SHP77 (cell line): ENCODE measurements around the gene FANCC.
"Not testable (repeated sequence)": the region's sequence is repeated elsewhere in the genome, so short reads cannot be mapped to it uniquely, and the experiment has no call there.

Source experiments
- DNase-seq, 2 experiments: peaks; one replicate each; lab custom pipeline; 2025; lab: John Stamatoyannopoulos, UW

The FANCC gene

GRCh38 chr9:95229230-95229915, 88.1 kb downstream of the FANCC start:
- no peak for DNase-seq

DNA sequence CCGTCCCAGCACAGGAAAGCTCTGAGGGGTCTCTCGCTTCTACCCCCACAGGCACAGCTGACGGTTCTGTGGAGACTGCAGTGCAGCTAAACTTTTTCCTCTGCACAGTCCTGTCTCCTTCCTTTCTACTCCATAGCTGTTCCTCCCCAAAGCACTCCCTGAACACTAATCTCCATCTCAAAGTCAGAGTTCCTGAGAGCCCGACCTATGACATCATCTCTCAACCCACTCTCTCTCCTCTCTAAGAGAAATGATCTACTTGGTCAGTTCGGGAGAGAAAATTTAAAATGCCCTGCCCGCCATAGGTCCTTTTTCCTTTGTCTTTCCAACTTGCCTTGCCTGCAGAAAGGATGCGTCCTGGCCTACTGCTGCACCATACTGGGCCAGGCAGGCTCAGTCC, 90.6 kb downstream of the FANCC start:
- DNase-seq: no peak

DNA sequence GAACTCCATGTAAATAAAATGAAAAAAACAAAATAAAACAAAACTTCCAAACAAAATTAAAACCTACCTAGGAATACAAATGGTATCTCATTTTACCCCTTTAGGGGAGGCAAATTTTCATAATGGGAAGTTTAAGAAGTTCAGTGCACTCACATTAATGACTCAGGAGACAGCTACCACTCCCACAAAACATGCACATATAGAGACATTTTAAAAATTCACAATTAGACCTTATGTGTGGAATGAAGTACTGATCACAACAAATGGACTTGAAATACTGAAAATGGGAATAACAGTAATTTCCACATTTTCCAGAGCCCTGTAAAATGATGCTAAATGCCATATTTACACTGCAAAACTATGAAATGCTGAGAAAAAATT, 91.8 kb downstream of the FANCC start:
- DNase-seq: no peak

DNA sequence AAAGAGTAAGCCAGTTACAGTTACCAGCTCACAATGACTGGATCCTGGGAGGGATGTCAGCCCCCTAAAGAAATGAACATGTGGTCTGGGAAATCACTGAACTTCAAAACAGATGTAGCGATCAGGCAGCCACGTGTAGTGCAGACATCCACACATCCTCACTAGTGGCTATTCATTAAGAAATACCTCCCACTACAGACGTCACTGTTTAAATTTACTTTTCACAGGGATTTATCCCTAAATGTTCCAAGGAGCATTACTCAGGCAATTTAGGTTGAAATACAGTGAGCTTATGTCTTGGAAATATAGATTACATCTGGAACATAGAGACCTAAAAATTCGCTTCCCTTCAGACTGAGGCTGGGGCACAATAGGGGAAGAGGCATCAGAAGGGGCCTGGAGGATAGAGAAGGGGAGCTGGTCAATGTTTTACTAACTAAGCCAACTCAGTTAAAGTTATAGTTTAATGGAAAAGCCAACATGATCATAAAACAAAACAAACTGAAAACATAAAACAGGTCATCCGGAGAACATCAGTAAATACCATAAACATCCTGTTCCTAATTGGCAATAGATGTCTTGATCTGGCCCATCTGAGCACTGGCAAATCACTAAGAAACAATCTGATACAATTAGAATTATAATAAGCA, 92.3 kb downstream of the FANCC start:
- no peak for DNase-seq

GRCh38 chr9:95224376-95225019, 93.0 kb downstream of the FANCC start:
- DNase-seq: no peak

DNA sequence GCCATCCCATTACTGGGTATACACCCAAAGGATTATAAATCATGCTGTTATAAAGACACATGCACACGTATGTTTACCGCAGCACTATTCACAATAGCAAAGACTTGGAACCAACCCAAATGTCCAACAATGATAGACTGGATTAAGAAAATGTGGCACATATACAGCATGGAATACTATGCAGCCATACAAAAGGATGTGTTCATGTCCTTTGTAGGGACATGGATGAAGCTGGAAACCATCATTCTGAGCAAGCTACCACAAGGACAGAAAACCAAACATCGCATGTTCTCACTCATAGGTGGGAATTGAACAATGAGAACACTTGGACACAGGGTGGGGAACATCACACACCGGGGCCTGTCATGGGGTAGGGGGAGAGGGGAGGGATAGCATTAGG, 97.2 kb downstream of the FANCC start:
- DNase-seq: not testable (repeated sequence)

- no peak for DNase-seq
These were observed 98.7 kb downstream of the FANCC start for GRCh38 chr9:95218773-95219172.

GRCh38 chr9:95217936-95218335, 99.6 kb downstream of the FANCC start:
- DNase-seq: no peak

DNA sequence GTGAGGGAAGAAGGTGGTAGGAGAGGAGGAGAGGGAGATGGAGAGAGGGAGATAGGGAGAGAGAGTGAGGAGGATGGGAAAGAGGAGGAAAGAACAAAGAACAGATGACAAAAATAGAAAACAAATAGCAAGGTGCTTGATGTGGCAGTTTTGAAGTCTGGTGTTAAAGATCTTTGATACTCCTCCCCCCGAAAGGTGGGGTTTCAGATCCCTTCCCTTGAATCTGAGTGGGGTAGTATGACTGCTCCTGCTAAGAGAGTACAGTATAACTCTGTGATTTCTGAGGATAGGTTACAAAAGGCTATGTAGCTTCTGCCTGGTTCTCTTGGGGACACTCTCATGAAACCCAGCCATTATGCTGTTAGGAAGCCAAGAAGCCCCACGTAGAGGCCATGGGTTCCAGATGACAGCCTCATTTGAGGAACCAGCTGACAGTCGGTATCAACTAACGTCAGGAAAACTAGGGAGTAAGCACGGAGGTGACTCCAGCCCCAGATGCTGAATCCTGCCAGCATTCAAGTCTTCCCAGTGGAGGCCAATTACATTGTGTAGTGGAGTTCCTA, 102.1 kb downstream of the FANCC start:
- DNase-seq: no peak

DNA sequence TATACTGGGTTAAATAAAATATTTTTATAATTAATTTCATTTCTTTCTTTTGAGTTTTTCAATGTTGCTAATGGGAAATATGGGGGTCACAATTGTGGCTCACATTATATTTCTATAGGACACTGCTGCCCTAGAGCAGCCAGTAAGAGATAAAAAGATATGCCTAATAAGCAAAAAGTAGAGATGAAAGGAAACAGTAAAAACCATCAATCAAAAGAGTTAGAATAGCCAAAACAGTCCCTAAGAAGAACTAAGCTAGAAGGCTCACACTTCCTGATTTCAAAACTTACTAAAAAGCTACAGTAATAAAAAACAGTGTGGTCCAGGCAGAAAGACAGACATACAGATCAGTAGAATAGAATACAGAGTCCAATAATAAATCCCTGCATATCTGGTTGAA, 104.4 kb downstream of the FANCC start:
- no peak for DNase-seq

DNA sequence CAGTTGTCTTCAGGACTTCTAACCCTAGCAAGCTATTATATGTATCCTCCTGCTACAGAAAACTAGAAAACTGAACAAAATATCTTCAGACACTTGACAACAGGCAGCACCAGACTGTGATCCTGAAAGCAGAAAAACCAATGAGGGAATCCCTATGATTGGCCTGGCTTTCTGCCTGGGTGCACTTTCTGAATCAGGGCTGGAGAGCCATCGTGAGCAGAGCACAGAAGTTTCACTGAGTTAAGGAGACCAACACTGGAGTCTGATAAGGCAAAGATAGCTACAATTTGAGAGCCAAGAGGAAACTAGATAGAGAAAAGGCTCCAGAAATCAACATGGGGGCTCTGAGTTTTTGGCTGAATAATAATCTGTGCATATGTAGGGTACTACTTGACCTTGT, 106.5 kb downstream of the FANCC start:
- no peak for DNase-seq

- no peak for DNase-seq
These were observed 110.1 kb downstream of the FANCC start for GRCh38 chr9:95207403-95207802.

DNA sequence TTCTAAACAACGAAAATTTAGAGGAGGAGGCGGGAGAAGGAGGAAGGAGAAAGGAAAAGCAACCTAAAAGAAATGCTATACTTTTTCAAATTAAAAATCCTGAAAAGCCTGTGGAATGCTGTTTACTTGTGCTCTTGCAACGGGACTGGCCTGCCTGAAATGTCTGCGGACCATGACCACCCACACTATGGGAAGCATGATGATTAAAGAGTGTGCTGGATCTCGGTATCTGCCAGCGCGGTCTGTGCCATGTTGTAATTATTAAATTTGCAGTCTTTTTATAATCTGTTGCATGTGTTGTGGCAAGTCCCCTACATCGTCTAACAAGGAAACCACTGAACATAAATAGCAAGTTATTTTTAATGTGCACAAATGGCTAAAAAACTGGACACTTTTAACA, 111.4 kb downstream of the FANCC start:
- no peak for DNase-seq

GRCh38 chr9:95204710-95205109, 112.8 kb downstream of the FANCC start:
- no peak for DNase-seq

DNA sequence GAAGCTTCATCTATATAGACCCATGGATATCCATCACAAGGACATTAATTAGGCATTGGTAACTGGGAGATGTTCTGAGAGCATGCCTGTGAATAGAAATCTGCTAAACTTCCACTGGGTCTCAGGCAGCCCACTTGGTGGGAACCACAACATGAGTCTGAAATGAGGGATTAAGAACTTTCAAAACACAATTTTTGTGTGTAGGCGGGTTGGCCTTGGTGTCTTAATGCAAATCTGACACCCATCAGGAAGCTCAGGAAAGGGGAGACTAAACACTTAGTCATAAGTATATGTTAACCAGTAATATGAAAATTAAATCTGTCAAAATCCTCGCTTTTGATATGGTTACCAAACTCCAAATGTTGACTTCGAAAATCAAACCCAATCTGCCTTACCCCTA, 113.2 kb downstream of the FANCC start:
- no peak for DNase-seq

DNA sequence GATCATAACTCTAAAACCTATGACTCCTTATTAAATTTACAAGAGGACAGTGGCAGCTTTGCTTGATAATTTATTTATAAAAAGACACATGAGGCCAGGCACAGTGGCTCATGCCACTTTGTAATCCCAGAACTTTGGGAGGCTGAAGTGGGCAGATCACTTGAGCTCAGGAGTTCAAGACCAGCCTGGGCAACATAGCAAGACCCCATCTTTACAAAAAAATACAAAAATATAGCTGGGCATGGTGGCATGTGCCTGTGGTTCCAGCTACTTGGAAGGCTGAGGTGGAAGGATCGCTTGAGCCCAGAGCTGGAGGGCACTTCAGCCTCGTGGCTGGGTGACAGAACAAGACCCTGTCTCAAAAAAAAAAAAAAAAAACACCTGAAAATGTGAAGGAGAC, 114.5 kb downstream of the FANCC start:
- not testable (repeated sequence) for DNase-seq

DNA sequence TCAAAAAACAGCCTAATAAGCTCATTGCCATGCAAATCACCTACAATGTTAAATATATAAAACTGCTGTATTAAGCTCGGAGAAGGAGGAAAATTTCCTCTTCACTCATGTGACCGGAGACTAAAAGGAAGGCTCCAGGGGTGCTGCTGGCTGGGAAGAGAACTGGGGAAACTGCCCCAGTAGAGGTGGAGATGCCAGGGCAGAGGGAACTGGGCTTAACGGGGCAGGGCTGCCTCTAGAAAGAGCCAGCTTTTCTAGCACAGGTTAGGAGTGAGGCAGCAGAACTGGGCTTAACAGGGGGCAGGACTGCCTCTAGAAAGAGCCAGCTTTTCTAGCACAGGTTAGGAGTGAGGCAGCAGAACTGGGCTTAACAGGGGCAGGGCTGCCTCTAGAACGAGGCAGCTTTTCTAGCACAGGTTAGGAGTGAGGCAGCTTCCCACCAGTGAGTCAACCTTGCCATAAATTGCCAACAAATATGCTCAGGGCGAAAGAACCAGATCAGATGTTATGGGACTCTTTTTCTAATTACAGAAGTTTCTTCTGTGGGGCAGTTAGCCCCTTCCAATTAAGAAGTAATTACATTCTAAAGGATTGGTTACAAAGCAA, 115.3 kb downstream of the FANCC start:
- no peak for DNase-seq

- no peak for DNase-seq
These were observed 116.3 kb downstream of the FANCC start for GRCh38 chr9:95201206-95201605.

DNA sequence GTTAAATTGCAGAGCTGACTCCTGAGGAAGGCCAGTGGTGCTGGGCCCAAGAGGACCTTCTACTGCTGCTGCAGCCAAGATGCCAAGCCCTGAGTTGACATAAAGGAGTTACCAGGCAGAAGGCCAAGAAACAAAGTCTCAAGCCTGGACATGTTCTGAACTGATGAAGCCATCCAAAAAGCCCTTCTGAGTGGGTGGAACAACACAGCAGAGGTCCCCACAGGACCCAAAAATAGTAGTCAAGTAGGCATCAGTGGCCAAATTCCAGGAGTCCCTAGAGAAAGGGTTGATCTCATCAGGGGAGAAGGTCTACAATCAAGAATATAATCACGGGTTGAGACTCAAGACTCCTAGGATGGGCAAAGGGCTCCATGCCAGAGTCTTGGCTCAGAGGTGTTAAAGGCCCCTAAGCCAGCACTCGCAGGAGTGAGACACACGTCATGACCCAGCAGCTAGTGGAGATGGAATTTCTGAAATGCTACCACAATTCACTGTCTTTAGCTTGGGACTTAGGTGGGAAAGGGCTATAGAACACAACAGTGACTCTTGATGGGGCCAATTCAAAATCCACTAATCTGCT, 119.7 kb downstream of the FANCC start:
- DNase-seq: no peak

GRCh38 chr9:95193480-95193879, 124.0 kb downstream of the FANCC start:
- DNase-seq: no peak

DNA sequence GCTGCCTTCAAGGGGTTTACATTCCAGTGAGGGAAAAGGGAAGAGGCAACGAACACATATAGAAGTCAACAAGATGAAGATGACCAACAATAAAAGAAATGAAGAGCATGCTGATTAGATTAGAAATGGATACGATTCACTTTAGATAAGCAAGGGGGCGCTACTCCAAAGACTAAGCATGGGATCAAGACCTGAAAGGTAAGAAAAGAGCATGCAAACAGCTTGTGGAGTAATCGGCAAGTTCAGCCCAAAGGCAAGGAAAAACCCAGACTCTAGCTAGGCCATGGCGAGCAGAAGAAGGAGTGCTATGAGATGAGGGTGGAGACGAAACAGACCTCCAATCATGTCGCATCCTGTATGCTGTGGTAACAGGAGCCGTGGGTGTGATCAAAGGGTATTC, 124.4 kb downstream of the FANCC start:
- DNase-seq: no peak

DNA sequence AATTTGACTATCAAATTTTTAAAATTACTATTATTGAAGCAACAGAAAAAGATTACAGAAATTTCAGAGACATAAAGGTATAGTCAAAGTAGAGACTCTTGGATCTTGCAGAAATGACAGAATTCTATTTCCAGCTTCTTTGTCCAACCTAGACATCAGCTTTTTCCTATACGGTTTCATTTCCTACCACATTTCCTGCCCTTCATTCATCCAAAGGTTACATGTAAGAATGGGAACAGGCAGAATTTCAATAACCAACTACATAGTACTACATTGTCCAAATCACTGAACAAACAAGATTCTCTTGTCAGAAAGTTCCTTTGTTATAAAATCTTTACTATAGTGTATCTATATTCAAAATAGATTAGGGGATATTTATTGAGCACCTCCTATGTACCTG, 124.9 kb downstream of the FANCC start:
- DNase-seq: no peak
